ENCODE results near the gene IGF1R.

Gene IGF1R

GRCh38 chr15:98981851-98982722 lies 333.7 kb downstream of the IGF1R start:
- peaks cover 3 to 7% of the 10 kb centered on the region in 2 donors for H3K9me3 ChIP-seq (ENCODE audit: control insufficient read depth in 1 of 2, low read length in 2 of 2)
- no peak overlapping the region for H3K4me3 ChIP-seq (ENCODE audit: low read depth in 1 of 2, low read length in 2 of 2)
- H3K27ac ChIP-seq (ENCODE audit: low read depth, low read length): no peak overlapping the region
- H3K9ac ChIP-seq (ENCODE audit: low read depth in 1 of 2, low read length in 2 of 2): no peak overlapping the region
- H3K27me3 ChIP-seq (ENCODE audit: control insufficient read depth in 1 of 2, insufficient read depth in 2 of 2, low read length in 2 of 2): no peaks in the 10 kb centered on the region
- H3K36me3 ChIP-seq (ENCODE audit: control insufficient read depth in 1 of 2, insufficient read depth in 2 of 2, low read length in 2 of 2): no peaks in the 10 kb centered on the region
- no peaks in the 10 kb centered on the region for H3K4me1 ChIP-seq (ENCODE audit: control insufficient read depth in 1 of 2, insufficient read depth in 2 of 2, low read length in 2 of 2)

GRCh38 chr15:98983334-98983733 lies 335.0 kb downstream of the IGF1R start:
- no peaks in the 10 kb centered on the region for H3K4me1 ChIP-seq (ENCODE audit: control insufficient read depth in 1 of 2, insufficient read depth in 2 of 2, low read length in 2 of 2)
- H3K9me3 ChIP-seq (ENCODE audit: control insufficient read depth in 1 of 2, low read length in 2 of 2): peaks cover 3 to 7% of the 10 kb centered on the region in 2 donors
- no peaks in the 10 kb centered on the region for H3K27me3 ChIP-seq (ENCODE audit: control insufficient read depth in 1 of 2, insufficient read depth in 2 of 2, low read length in 2 of 2)
- no peak overlapping the region for H3K4me3 ChIP-seq (ENCODE audit: low read depth in 1 of 2, low read length in 2 of 2)
- no peak overlapping the region for H3K27ac ChIP-seq (ENCODE audit: low read depth, low read length)
- H3K9ac ChIP-seq (ENCODE audit: low read depth in 1 of 2, low read length in 2 of 2): no peak overlapping the region
- no peaks in the 10 kb centered on the region for H3K36me3 ChIP-seq (ENCODE audit: control insufficient read depth in 1 of 2, insufficient read depth in 2 of 2, low read length in 2 of 2)

DNA sequence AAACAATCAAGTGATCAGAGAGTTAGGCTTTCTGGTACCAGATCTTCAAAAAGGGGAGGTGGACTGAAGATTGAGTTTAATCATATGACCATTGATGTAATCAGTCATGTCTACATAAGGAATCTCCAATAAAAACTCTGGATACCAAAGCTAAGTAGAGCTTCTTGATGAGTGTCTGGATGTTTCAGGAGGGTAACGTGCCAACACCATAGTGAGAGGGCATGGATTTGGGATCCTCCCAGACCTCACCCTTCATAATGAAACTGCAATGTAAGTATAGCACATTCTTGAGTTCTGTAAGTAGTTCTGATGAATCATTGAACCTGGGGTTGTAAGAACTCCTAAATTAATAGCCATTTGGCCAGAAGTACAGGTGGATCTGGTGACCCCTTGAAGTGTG lies 337.9 kb downstream of the IGF1R start:
- Histone ChIP-seq H3K27ac (ENCODE audit: low read depth, low read length) (no peak overlapping the region), H3K4me1 (ENCODE audit: control insufficient read depth in 1 of 2, insufficient read depth in 2 of 2, low read length in 2 of 2) (no peaks in the 10 kb centered on the region), H3K27me3 (ENCODE audit: control insufficient read depth in 1 of 2, insufficient read depth in 2 of 2, low read length in 2 of 2) (no peaks in the 10 kb centered on the region), H3K36me3 (ENCODE audit: control insufficient read depth in 1 of 2, insufficient read depth in 2 of 2, low read length in 2 of 2) (no peaks in the 10 kb centered on the region), H3K9ac (ENCODE audit: low read depth in 1 of 2, low read length in 2 of 2) (no peak overlapping the region), H3K4me3 (ENCODE audit: low read depth in 1 of 2, low read length in 2 of 2) (no peak overlapping the region), H3K9me3 (ENCODE audit: control insufficient read depth in 1 of 2, low read length in 2 of 2) (peaks cover 3 to 7% of the 10 kb centered on the region in 2 donors)

DNA sequence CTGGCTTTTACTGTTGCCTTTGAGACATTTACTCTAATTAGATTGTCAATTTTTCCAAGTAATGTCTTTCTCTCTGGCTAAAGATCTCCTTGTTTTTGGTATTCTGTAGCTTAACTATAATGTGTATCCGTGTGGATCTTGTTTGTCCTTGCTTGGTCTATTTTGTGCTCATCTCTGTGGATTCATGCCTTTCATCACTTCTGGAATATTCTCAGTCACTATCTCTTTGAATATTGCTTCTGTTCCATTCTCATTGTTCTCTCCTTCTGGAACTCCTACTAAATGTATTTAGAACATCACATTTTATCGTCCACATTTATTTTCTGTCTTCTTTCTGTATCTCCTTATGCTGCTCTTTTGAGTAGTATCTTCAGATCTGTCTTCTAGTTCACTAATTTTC lies 346.6 kb downstream of the IGF1R start:
- no peaks in the 10 kb centered on the region for H3K36me3 ChIP-seq (ENCODE audit: control insufficient read depth in 1 of 2, insufficient read depth in 2 of 2, low read length in 2 of 2)
- H3K4me3 ChIP-seq (ENCODE audit: low read depth in 1 of 2, low read length in 2 of 2): no peak overlapping the region
- no peak overlapping the region for H3K27ac ChIP-seq (ENCODE audit: low read depth, low read length)
- H3K9me3 ChIP-seq (ENCODE audit: control insufficient read depth in 1 of 2, low read length in 2 of 2): no peaks in the 10 kb centered on the region
- no peaks in the 10 kb centered on the region for H3K4me1 ChIP-seq (ENCODE audit: control insufficient read depth in 1 of 2, insufficient read depth in 2 of 2, low read length in 2 of 2)
- no peaks in the 10 kb centered on the region for H3K27me3 ChIP-seq (ENCODE audit: control insufficient read depth in 1 of 2, insufficient read depth in 2 of 2, low read length in 2 of 2)
- H3K9ac ChIP-seq (ENCODE audit: low read depth in 1 of 2, low read length in 2 of 2): no peak overlapping the region

DNA sequence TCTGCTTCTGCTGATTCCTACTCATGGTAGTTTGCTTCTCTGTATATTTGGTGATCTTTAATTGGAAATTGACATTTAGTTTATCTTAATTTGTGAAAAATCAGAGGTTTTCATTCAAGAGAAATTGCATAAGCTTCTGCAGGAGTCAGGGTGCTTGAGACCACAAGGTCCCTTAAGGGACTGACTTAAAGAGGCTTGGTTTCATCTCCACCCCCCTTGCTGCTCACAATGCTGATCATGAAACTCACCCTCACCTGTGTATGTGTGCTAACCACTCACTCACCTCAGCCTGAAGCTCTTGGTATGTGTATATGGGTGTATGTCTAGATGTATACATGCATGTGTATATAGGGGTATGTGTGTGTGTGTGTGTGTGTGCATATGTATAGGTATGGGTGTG lies 347.8 kb downstream of the IGF1R start:
- H3K9me3 ChIP-seq (ENCODE audit: control insufficient read depth in 1 of 2, low read length in 2 of 2): no peaks in the 10 kb centered on the region
- H3K4me3 ChIP-seq (ENCODE audit: low read depth in 1 of 2, low read length in 2 of 2): no peak overlapping the region
- no peaks in the 10 kb centered on the region for H3K36me3 ChIP-seq (ENCODE audit: control insufficient read depth in 1 of 2, insufficient read depth in 2 of 2, low read length in 2 of 2)
- no peak overlapping the region for H3K27ac ChIP-seq (ENCODE audit: low read depth, low read length)
- H3K27me3 ChIP-seq (ENCODE audit: control insufficient read depth in 1 of 2, insufficient read depth in 2 of 2, low read length in 2 of 2): no peaks in the 10 kb centered on the region
- H3K4me1 ChIP-seq (ENCODE audit: control insufficient read depth in 1 of 2, insufficient read depth in 2 of 2, low read length in 2 of 2): no peaks in the 10 kb centered on the region
- H3K9ac ChIP-seq (ENCODE audit: low read depth in 1 of 2, low read length in 2 of 2): no peak overlapping the region

DNA sequence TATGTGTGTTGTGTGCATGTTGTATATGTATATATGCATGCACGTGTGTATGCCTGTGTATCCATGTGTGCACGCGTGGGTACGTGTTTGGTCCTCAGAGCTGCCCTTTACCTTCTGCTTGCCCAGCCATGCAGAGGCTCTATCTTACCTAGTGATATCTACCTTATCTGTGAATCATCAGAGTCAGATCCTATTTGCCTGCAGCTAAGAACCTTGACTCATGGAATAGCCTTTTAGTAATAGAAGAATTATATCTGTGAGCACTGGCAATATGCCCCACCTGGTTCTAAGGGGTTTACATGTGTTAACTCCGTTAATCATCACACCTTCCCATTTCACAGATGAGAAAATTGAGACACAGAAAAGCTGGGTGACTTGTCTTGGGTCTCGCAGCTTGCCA lies 348.3 kb downstream of the IGF1R start:
- no peaks in the 10 kb centered on the region for H3K27me3 ChIP-seq (ENCODE audit: control insufficient read depth in 1 of 2, insufficient read depth in 2 of 2, low read length in 2 of 2)
- H3K4me3 ChIP-seq (ENCODE audit: low read depth in 1 of 2, low read length in 2 of 2): no peak overlapping the region
- H3K27ac ChIP-seq (ENCODE audit: low read depth, low read length): no peak overlapping the region
- H3K9me3 ChIP-seq (ENCODE audit: control insufficient read depth in 1 of 2, low read length in 2 of 2): no peaks in the 10 kb centered on the region
- H3K36me3 ChIP-seq (ENCODE audit: control insufficient read depth in 1 of 2, insufficient read depth in 2 of 2, low read length in 2 of 2): no peaks in the 10 kb centered on the region
- H3K4me1 ChIP-seq (ENCODE audit: control insufficient read depth in 1 of 2, insufficient read depth in 2 of 2, low read length in 2 of 2): no peaks in the 10 kb centered on the region
- no peak overlapping the region for H3K9ac ChIP-seq (ENCODE audit: low read depth in 1 of 2, low read length in 2 of 2)

- no peaks in the 10 kb centered on the region for H3K9me3 ChIP-seq (ENCODE audit: control insufficient read depth in 1 of 2, low read length in 2 of 2)
- H3K27me3 ChIP-seq (ENCODE audit: control insufficient read depth in 1 of 2, insufficient read depth in 2 of 2, low read length in 2 of 2): no peaks in the 10 kb centered on the region
- no peaks in the 10 kb centered on the region for H3K4me1 ChIP-seq (ENCODE audit: control insufficient read depth in 1 of 2, insufficient read depth in 2 of 2, low read length in 2 of 2)
- H3K9ac ChIP-seq (ENCODE audit: low read depth in 1 of 2, low read length in 2 of 2): no peak overlapping the region
- no peak overlapping the region for H3K27ac ChIP-seq (ENCODE audit: low read depth, low read length)
- no peaks in the 10 kb centered on the region for H3K36me3 ChIP-seq (ENCODE audit: control insufficient read depth in 1 of 2, insufficient read depth in 2 of 2, low read length in 2 of 2)
- no peak overlapping the region for H3K4me3 ChIP-seq (ENCODE audit: low read depth in 1 of 2, low read length in 2 of 2)
Measured at GRCh38 chr15:98997312-98997711, 349.0 kb downstream of the IGF1R start.

DNA sequence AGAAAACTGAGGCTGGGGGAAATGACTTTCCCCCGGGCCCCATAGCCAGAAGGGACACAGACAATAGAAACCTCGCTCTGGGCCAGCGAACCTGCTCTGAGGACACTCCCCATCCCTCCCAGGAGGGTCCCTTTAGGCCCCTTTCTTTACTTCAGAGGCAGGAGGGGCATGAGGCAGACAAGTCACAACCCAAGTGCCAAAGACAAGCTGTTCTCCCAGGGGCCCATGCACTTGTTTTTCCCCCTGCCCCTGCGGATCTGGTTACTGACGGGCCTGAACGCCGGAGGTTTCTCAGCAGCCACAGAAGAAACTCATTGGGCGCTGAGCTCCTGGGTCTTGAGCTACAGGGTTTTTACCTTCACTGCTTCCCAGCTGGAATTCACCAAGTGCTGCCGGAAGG lies 349.4 kb downstream of the IGF1R start:
- Histone ChIP-seq H3K4me1 (ENCODE audit: control insufficient read depth in 1 of 2, insufficient read depth in 2 of 2, low read length in 2 of 2) (no peaks in the 10 kb centered on the region), H3K27me3 (ENCODE audit: control insufficient read depth in 1 of 2, insufficient read depth in 2 of 2, low read length in 2 of 2) (no peaks in the 10 kb centered on the region), H3K27ac (ENCODE audit: low read depth, low read length) (no peak overlapping the region), H3K36me3 (ENCODE audit: control insufficient read depth in 1 of 2, insufficient read depth in 2 of 2, low read length in 2 of 2) (no peaks in the 10 kb centered on the region), H3K9ac (ENCODE audit: low read depth in 1 of 2, low read length in 2 of 2) (no peak overlapping the region), H3K4me3 (ENCODE audit: low read depth in 1 of 2, low read length in 2 of 2) (no peak overlapping the region), H3K9me3 (ENCODE audit: control insufficient read depth in 1 of 2, low read length in 2 of 2) (no peaks in the 10 kb centered on the region)

DNA sequence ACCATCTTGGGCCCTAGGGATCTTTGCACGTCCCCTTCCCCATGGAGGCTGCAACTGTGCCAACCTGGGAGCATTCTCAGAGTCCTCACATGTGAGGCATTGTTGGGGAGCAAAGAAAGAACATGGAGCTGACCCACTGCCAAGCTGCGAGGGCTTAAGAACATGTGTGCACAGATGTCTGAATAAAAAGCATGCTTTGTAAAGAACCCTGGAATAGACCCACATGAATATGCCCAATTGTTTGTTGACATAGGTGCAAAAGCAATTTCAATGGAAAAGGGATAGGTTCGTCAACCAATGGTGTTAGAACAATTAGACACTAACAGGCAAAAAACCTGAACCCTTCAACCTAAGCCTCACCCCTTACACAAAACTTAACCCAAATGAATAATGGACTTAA lies 349.9 kb downstream of the IGF1R start:
- Histone ChIP-seq H3K9ac (ENCODE audit: low read depth in 1 of 2, low read length in 2 of 2) (no peak overlapping the region), H3K4me3 (ENCODE audit: low read depth in 1 of 2, low read length in 2 of 2) (no peak overlapping the region), H3K27ac (ENCODE audit: low read depth, low read length) (no peak overlapping the region)

DNA sequence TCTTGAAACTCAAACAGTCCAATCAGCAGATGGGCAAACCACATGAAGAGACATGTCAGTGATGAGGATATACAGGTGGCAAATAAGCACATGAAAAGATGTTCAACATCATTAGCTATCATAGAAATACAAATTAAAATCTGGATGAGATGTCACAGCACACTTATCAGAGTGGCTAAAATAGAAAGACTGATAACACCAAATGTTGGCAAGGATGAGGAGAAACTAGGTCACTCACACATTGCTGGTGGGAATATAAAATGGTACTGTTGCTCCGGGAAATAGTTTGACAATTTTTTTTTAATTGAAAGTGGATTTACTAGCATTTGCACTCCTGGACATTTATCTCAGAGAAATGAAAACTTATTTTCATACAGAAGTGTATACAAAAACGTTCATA lies 350.9 kb downstream of the IGF1R start:
- H3K4me3 ChIP-seq (ENCODE audit: low read depth in 1 of 2, low read length in 2 of 2): no peak overlapping the region
- no peak overlapping the region for H3K9ac ChIP-seq (ENCODE audit: low read depth in 1 of 2, low read length in 2 of 2)
- H3K9me3 ChIP-seq (ENCODE audit: control insufficient read depth in 1 of 2, low read length in 2 of 2): no peaks in the 10 kb centered on the region
- no peak overlapping the region for H3K27ac ChIP-seq (ENCODE audit: low read depth, low read length)
- H3K36me3 ChIP-seq (ENCODE audit: control insufficient read depth in 1 of 2, insufficient read depth in 2 of 2, low read length in 2 of 2): no peaks in the 10 kb centered on the region
- no peaks in the 10 kb centered on the region for H3K27me3 ChIP-seq (ENCODE audit: control insufficient read depth in 1 of 2, insufficient read depth in 2 of 2, low read length in 2 of 2)
- no peaks in the 10 kb centered on the region for H3K4me1 ChIP-seq (ENCODE audit: control insufficient read depth in 1 of 2, insufficient read depth in 2 of 2, low read length in 2 of 2)

More for the DNA sequence above, 349.9 kb downstream of the IGF1R start:
- Histone ChIP-seq H3K36me3 (ENCODE audit: control insufficient read depth in 1 of 2, insufficient read depth in 2 of 2, low read length in 2 of 2) (no peaks in the 10 kb centered on the region), H3K27me3 (ENCODE audit: control insufficient read depth in 1 of 2, insufficient read depth in 2 of 2, low read length in 2 of 2) (no peaks in the 10 kb centered on the region), H3K9me3 (ENCODE audit: control insufficient read depth in 1 of 2, low read length in 2 of 2) (no peaks in the 10 kb centered on the region), H3K4me1 (ENCODE audit: control insufficient read depth in 1 of 2, insufficient read depth in 2 of 2, low read length in 2 of 2) (no peaks in the 10 kb centered on the region)
